HG03354 (cell line): ENCODE measurements around the gene FIBCD1.

Experiments
- ATAC-seq: cut with Tn5 transposase; IDR thresholded peaks from one replicate; pipeline ENCODE4 v1.9.1; 2021; ENCODE audit warnings: mild to moderate bottlenecking; ENCODE audit not compliant: unreplicated experiment, poor library complexity, severe bottlenecking

The FIBCD1 gene

DNA sequence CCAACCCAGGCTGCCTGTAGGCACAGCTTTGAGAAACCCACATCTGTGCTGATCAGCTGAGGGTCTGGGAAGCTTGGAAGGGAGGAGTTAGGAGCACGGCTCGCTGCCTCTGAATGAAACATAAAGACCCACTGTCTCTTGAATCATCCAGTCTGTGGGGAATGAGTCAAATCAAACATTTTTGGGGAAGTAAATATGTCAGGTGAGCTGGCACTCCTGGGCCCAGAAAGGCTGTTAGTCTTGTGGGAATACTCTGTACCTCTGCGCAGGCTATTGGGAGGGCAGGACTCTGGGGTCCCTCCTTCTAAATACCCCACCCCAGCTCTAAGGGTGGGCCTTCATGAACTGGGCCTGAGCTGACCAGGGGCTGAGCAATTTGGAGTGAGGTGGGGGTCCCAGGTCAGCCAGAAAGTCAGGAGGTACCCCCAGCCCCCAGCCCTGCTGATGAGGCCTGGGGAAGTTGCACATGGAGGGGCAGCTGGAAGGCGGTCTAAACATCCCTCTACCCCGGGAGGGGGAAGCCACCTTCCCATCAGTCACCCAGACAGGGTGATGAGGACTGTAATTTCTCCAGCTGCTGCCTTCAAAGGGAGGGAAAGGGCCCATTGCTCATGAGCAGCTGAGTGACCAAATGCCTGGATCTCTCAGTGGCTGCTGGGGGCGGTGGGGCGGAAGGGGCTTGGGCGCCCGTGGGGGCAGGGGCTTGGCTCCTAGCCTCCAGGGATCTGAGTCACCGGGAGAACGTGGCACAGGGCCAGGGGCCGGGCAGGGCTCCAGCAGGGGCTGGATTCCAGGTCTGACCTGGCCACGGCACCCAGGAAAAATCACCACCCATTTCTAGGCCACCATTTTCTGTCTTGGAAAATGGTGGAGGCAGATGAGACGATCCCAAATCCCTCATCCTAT lies 10.8 kb downstream of the FIBCD1 start:
- no peak for ATAC-seq

DNA sequence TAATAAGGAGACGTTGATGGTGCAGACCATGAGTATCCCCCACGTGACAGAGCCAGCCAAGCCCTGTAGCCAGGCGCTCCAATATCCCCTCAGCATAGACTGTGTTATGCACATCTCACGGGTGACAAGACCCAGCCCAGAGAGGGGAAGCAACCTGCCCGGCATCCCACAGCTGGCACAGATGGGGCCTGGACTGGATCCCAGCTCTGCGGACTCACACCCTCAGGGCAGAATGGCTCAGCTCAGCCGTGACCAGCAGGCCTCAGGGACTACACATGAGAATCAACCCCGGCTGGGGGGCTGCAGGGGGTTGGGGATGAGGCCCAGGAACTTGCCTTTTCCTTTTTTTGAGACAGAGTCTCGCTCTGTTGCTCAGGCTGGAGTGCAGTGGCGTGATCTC lies 11.7 kb downstream of the FIBCD1 start:
- no peak for ATAC-seq

DNA sequence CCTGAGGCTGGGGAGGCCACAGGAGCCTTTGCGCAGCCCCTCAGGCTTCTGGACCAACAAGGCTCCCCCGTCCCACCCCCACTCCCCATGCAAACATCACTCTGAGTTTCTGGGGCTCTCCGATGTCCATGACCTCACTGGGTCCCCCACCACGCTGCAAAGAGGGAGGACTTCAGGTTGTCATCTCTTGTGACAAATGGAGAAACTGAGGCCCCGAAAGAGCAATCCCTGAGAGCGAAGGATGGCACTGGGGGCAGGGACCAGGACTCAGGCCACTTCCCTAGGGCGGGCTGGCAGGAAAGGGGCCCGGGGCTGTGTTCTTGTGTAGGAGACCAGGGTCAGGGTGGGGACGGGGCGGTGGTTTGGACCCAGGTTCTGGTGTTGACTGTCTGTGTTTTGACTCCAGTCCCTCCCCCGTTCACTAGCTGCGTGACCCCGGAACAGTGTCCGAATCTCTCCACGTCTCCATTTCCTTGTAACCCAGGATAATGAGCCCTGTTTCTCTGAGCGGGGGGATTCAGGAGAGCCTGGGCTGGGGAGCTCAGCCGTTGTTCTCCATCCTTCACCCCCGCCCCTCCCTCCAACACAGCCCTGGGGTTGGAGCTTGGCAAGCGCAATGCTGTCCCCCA lies 13.9 kb downstream of the FIBCD1 start:
- no peak for ATAC-seq

DNA sequence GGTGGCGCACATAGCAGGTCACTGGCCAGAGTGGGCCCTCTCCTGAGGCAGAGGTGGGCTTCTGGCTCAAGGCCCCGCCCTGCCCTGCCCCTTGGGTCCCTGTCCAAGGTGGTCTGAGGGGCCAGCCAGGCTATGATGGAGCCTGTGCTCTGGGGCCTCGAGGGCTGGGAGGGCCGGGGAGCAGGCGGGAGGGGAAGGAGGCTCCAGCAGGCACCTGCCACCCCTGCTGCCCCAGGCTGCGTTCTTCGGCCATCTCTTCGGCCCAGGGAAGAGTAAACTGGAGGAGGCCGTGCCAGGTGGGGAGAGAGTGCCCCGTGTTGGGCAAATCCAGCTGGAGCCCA lies 14.6 kb downstream of the FIBCD1 start:
- ATAC-seq = no peak

- ATAC-seq = no peak
These were observed 15.2 kb downstream of the FIBCD1 start for GRCh38 chr9:130923611-130924447.

- ATAC-seq = no peak
These were observed 16.0 kb downstream of the FIBCD1 start for GRCh38 chr9:130922893-130923610.

DNA sequence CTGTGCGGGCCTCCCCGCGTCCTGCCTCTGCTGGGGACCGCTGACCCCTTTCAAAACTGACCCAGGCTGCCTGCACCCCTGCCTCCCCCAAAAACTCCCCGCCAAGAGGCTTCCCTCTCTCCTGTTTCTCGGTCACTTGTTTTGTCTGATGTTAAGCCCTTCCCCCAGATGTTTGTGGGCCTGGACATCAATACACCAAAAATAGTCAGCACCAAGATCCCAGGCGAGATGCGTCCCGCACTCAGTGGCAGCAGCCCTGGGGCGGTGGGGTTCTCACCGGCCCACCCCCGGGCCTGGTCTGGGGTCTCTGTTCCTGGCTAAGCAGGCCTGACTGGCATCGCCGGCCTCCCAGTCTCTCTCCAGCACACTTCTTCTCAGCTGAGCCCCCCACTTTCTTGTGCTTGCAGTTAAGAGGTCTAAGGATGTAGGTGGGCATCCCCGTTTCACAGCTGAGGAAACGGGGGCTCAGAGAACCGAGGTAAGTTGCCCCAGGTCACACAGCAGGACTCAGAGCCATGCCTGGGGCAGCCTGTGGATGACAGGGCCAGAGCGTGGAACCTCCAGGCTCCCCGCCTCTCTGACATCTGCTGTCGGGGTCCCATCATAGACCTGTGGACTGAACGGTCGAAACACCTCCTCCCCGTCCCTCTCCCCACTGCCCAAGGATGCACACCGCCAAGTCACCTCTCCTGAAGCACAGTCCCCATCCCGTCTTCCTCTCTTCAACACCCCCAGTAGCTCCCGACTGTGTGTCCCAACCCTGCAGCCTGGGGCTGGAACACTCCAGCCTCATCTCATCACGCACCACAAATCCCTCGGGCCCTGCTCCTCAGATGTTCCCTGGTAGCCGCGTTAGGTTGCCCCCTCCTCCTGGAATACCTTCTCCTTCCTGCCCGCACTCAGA lies 16.8 kb downstream of the FIBCD1 start:
- ATAC-seq = no peak

GRCh38 chr9:130921300-130921988 lies 17.6 kb downstream of the FIBCD1 start:
- ATAC-seq = no peak

- ATAC-seq = no peak
These were observed 18.2 kb downstream of the FIBCD1 start for GRCh38 chr9:130920762-130921299.

DNA sequence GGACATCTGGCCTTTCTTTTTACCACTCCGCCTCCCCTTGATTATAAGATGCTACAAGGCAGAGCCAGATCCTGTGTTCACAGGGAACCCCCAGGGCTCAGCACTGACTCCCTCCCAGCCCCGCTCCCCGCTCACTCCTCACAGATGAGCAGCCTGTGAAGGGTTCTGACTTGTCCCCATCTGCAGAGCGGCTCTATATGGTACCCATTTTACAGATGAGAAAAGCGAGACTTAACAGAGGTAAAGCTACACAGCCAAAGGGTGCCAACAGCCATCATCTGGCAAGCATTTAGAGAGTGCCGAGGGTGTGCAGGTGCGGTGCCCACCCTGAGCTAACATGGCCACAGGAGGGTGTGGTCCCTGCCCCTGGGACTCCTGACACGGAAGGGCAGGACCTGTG lies 18.8 kb downstream of the FIBCD1 start:
- no peak for ATAC-seq

GRCh38 chr9:130919559-130920145 lies 19.4 kb downstream of the FIBCD1 start:
- no peak for ATAC-seq

- no peak for ATAC-seq
These were observed 20.1 kb downstream of the FIBCD1 start for GRCh38 chr9:130918826-130919558.

GRCh38 chr9:130918101-130918825 lies 20.8 kb downstream of the FIBCD1 start:
- ATAC-seq = no peak

GRCh38 chr9:130917168-130917960 lies 21.7 kb downstream of the FIBCD1 start:
- no peak for ATAC-seq

DNA sequence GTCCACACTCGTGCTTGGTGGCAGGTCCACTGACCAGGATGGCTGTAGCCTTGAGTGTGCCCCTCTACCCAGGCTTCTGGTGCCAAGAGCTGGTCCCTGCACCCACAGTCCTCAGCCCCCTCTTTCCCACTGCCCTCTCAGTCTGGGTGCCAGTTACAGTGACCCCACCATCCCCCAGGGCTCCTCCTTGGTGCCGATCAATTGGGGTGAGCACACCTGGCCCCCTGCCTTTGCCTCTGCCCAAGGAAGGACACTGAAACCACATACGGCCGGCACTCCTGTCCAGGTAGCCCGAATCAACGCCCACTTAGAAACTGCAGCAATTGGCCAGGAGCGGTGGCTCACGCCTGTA lies 24.0 kb downstream of the FIBCD1 start:
- ATAC-seq = no peak
